IMR-90 (cell line): ENCODE data around the gene KIAA0232. TPM values are rescaled to one million over a fixed set of nuclear protein-coding genes. Genes with fewer than 3 reads are reported as not detected.

Experiments used
- ATAC-seq: fragments of 200-7000 bp; cut with Tn5 transposase; 2 replicates; pipeline ENCODE4 v1.9.1; 2020; ENCODE audit warnings: low read depth, mild to moderate bottlenecking, moderate library complexity
- BruUV-seq: library from RNA; stranded (reverse); fragments of 400-500 nt; replicated peaks from 2 replicates; lab custom pipeline; 2021; lab: Mats Ljungman, UMichigan
- CTCF ChIA-PET: fragments of 300-600 bp; formaldehyde crosslinking; extraction: SDS; loops from one replicate; lab custom pipeline; 2021; ENCODE audit warnings: antibody characterized with exemption; lab: Yijun Ruan, JAX
- POLR2A ChIA-PET: fragments of 300-600 bp; sonication (Branson Sonifier 250); formaldehyde crosslinking; loops from one replicate; lab custom pipeline; 2022; ENCODE audit warnings: antibody characterized with exemption; ENCODE audit not compliant: unreplicated experiment; lab: Charles Lee
- DNase-seq: peaks from one replicate; pipeline ENCODE4 v3.0.0; 2013
- H2AFZ ChIP-seq: replicated peaks from 2 replicates; pipeline ENCODE3; 2013; ENCODE audit warnings: low read length, mild to moderate bottlenecking; ENCODE audit not compliant: poor library complexity
- H2AK5ac ChIP-seq: 2 replicates; pipeline ENCODE4 v1.6.1; 2013; ENCODE audit warnings: low read depth, low read length, inconsistent platforms
- H2AK9ac ChIP-seq: replicated peaks from 2 replicates; pipeline ENCODE3; 2013; ENCODE audit warnings: mild to moderate bottlenecking, low read depth, low read length, moderate library complexity; ENCODE audit not compliant: poor library complexity
- H2BK120ac ChIP-seq: 2 replicates; pipeline ENCODE4 v1.6.1; 2013; ENCODE audit warnings: low read depth, low read length, inconsistent platforms
- H2BK15ac ChIP-seq: 3 replicates; pipeline ENCODE4 v1.6.1; 2013; ENCODE audit warnings: low read depth, low read length, inconsistent platforms
- H2BK20ac ChIP-seq: 2 replicates; pipeline ENCODE4 v1.6.1; 2013; ENCODE audit warnings: low read depth, mild to moderate bottlenecking, inconsistent platforms, low read length, moderate library complexity
- H2BK5ac ChIP-seq: 2 replicates; pipeline ENCODE4 v1.6.1; 2013; ENCODE audit warnings: mild to moderate bottlenecking, low read depth, low read length, inconsistent platforms; ENCODE audit not compliant: poor library complexity, severe bottlenecking
- H3K14ac ChIP-seq: replicated peaks from 2 replicates; pipeline ENCODE4 v1.6.1; 2013; ENCODE audit warnings: low read depth, low read length, inconsistent platforms
- H3K18ac ChIP-seq: 2 replicates; pipeline ENCODE4 v1.6.1; 2013; ENCODE audit warnings: low read depth, low read length, control low read depth
- H3K23ac ChIP-seq: 2 replicates; pipeline ENCODE4 v1.6.1; 2013; ENCODE audit warnings: low read depth, low read length, inconsistent platforms
- H3K27ac ChIP-seq: 2 replicates; pipeline ENCODE4 v1.5.1; 2013; ENCODE audit warnings: mild to moderate bottlenecking, control low read depth, low read length; ENCODE audit not compliant: insufficient read depth
- H3K27me3 ChIP-seq: 2 replicates; pipeline ENCODE4 v1.6.1; 2013; ENCODE audit warnings: low read length; ENCODE audit not compliant: control insufficient read depth, insufficient read depth
- H3K36me3 ChIP-seq: 2 replicates; pipeline ENCODE4 v1.6.1; 2013; ENCODE audit warnings: low read length, mixed read lengths; ENCODE audit not compliant: control insufficient read depth, insufficient read depth
- H3K4ac ChIP-seq: 2 replicates; pipeline ENCODE4 v1.6.1; 2013; ENCODE audit warnings: low read depth, low read length, inconsistent platforms
- H3K4me1 ChIP-seq: 2 replicates; pipeline ENCODE4 v1.6.1; 2013; ENCODE audit warnings: low read length, mixed read lengths; ENCODE audit not compliant: control insufficient read depth, insufficient read depth
- H3K4me2 ChIP-seq: 2 replicates; pipeline ENCODE4 v1.6.1; 2013; ENCODE audit warnings: low read depth, mild to moderate bottlenecking, control low read depth, low read length, moderate library complexity
- H3K4me3 ChIP-seq: 2 replicates; pipeline ENCODE4 v1.5.1; 2013; ENCODE audit warnings: low read depth, mild to moderate bottlenecking, control low read depth, low read length, moderate library complexity; ENCODE audit not compliant: insufficient read depth
- H3K56ac ChIP-seq: 2 replicates; pipeline ENCODE4 v1.6.1; 2013; ENCODE audit warnings: low read length, inconsistent platforms; ENCODE audit not compliant: insufficient read depth; ENCODE audit errors: extremely low read depth
- H3K79me1 ChIP-seq, 2 experiments: 2 replicates each; pipeline ENCODE4 v1.6.1; 2013; ENCODE audit warnings: low read length in 2 of 2, inconsistent platforms in 1 of 2, low read depth in 1 of 2
- H3K9ac ChIP-seq: 2 replicates; pipeline ENCODE4 v1.6.1; 2013; ENCODE audit warnings: low read depth, low read length, control low read depth
- H3K9me1 ChIP-seq: 2 replicates; pipeline ENCODE4 v1.6.1; 2013; ENCODE audit warnings: low read length, inconsistent platforms; ENCODE audit not compliant: insufficient read depth
- H3K9me3 ChIP-seq: 2 replicates; pipeline ENCODE4 v1.6.1; 2013; ENCODE audit warnings: low read length; ENCODE audit not compliant: control insufficient read depth, insufficient read depth
- H4K20me1 ChIP-seq: 2 replicates; pipeline ENCODE4 v1.6.1; 2013; ENCODE audit warnings: low read length, inconsistent platforms; ENCODE audit not compliant: insufficient read depth
- H4K5ac ChIP-seq: 2 replicates; pipeline ENCODE4 v1.6.1; 2013; ENCODE audit warnings: mild to moderate bottlenecking, low read depth, low read length, control low read depth
- H4K8ac ChIP-seq, 2 experiments: 2 replicates each; pipeline ENCODE4 v1.6.1; 2013; ENCODE audit warnings: low read depth in 2 of 2, low read length in 2 of 2, control low read depth in 1 of 2, inconsistent platforms in 1 of 2
- H4K91ac ChIP-seq: 2 replicates; pipeline ENCODE4 v1.6.1; 2013; ENCODE audit warnings: low read depth, low read length, inconsistent platforms; ENCODE audit not compliant: insufficient read depth
- BHLHE40 ChIP-seq: fragments of 150-350 bp; IDR thresholded peaks from 2 replicates; pipeline ENCODE4 v1.6.1; 2016; ENCODE audit warnings: mild to moderate bottlenecking, low read depth, low read length
- CEBPB ChIP-seq: IDR thresholded peaks from 2 replicates; pipeline ENCODE4 v1.6.1; 2012; ENCODE audit warnings: low read depth, low read length, improper control_type of control experiment
- CHD1 ChIP-seq: IDR thresholded peaks from 2 replicates; pipeline ENCODE4 v1.6.1; 2012; ENCODE audit warnings: low read depth, low read length, improper control_type of control experiment
- CTCF ChIP-seq: conservative IDR thresholded peaks from 2 replicates; pipeline ENCODE4 v1.5.1; 2012; ENCODE audit warnings: mild to moderate bottlenecking, low read depth, low read length, improper control_type of control experiment
- ELK1 ChIP-seq: fragments of 150-350 bp; IDR thresholded peaks from 2 replicates; pipeline ENCODE4 v1.6.1; 2016; ENCODE audit warnings: low read depth, mild to moderate bottlenecking, low read length, moderate library complexity, borderline replicate concordance
- FOS ChIP-seq: fragments of 150-350 bp; IDR thresholded peaks from 2 replicates; pipeline ENCODE4 v1.6.1; 2016; ENCODE audit warnings: low read depth, low read length
- MAFK ChIP-seq: IDR thresholded peaks from 2 replicates; pipeline ENCODE4 v1.6.1; 2012; ENCODE audit warnings: low read depth, low read length, improper control_type of control experiment
- MAZ ChIP-seq: IDR thresholded peaks from 2 replicates; pipeline ENCODE4 v1.6.1; 2012; ENCODE audit warnings: low read depth, mild to moderate bottlenecking, low read length, improper control_type of control experiment, moderate library complexity, borderline replicate concordance
- MXI1 ChIP-seq: IDR thresholded peaks from 2 replicates; pipeline ENCODE4 v1.6.1; 2012; ENCODE audit warnings: low read depth, mild to moderate bottlenecking, low read length, moderate library complexity, borderline replicate concordance
- NFE2L2 ChIP-seq: fragments of 150-350 bp; IDR thresholded peaks from 2 replicates; pipeline ENCODE4 v1.6.1; 2016; ENCODE audit warnings: low read depth, mild to moderate bottlenecking, low read length
- POLR2A ChIP-seq: IDR thresholded peaks from 2 replicates; pipeline ENCODE4 v1.6.1; 2012; ENCODE audit warnings: mild to moderate bottlenecking, low read depth, low read length
- RAD21 ChIP-seq: IDR thresholded peaks from 2 replicates; pipeline ENCODE4 v1.6.1; 2012; ENCODE audit warnings: low read length, improper control_type of control experiment
- RCOR1 ChIP-seq: IDR thresholded peaks from 2 replicates; pipeline ENCODE4 v1.6.1; 2012; ENCODE audit warnings: mild to moderate bottlenecking, low read length, improper control_type of control experiment; ENCODE audit not compliant: insufficient replicate concordance
- RFX5 ChIP-seq: IDR thresholded peaks from 2 replicates; pipeline ENCODE4 v1.8.0; 2012; ENCODE audit warnings: low read depth, mild to moderate bottlenecking, low read length, moderate library complexity
- SMC3 ChIP-seq: fragments of 150-350 bp; IDR thresholded peaks from 2 replicates; pipeline ENCODE4 v1.6.1; 2016; ENCODE audit warnings: low read depth, mild to moderate bottlenecking, antibody characterized with exemption, low read length, moderate library complexity
- USF2 ChIP-seq: fragments of 150-350 bp; IDR thresholded peaks from 2 replicates; pipeline ENCODE4 v1.6.1; 2017; ENCODE audit warnings: mild to moderate bottlenecking, antibody characterized with exemption, low read length, low read depth
- WGBS, 2 experiments: methylation state at CpG; one replicate each; pipeline versions ENCODE4 v1.1.5 to v1.1.7; 2013; ENCODE audit warnings: missing lambda C conversion rate in 2 of 2; ENCODE audit not compliant: insufficient read length in 1 of 2; ENCODE audit errors: extremely low coverage in 2 of 2; 5-methylcytosine and 5-hydroxymethylcytosine counted together
- dilution Hi-C: fragments of 300-500 bp; cut with HindIII; formaldehyde crosslinking; loops from one replicate; pipeline ENCODE4 v1.14.3; 2018; ENCODE audit warnings: low sequenced_read_pairs; ENCODE audit not compliant: unreplicated experiment
- in situ Hi-C: fragments of 300-500 bp; cut with MboI; formaldehyde crosslinking; loops from 3 replicates; pipeline ENCODE4 v1.14.3; 2019; ENCODE audit warnings: low sequenced_read_pairs, inconsistent platforms, mixed read lengths
- intact Hi-C: fragments of 100-400 bp; cut with micrococcal nuclease; formaldehyde crosslinking; loops from 2 replicates; pipeline ENCODE4 v1.10.0; 2022
- polyA plus RNA-seq, 3 experiments: library from polyadenylated mRNA; depleted of rRNA; stranded (reverse); fragments of >200 nt; gene quantifications; 2 replicates each; pipeline ENCODE4 v1.2.3, GENCODE V29; 2012; ENCODE audit warnings: low replicate concordance in 1 of 3
- total RNA-seq: library from RNA; depleted of rRNA; stranded (reverse); fragments of >200 nt; gene quantifications from 2 replicates; pipeline ENCODE4 v1.2.3, GENCODE V29; 2012

KIAA0232 gene
- total and polyA plus RNA-seq, 2 of the 4 experiments (the other 2 are of a cell fraction): 6.8 to 19.5 TPM

- no peak overlapping the region for H2BK5ac ChIP-seq
- H3K79me1 ChIP-seq: no peaks in the 10 kb centered on the region
- H3K14ac ChIP-seq: no peak overlapping the region
- no peaks in the 10 kb centered on the region for H3K9me3 ChIP-seq
- no peak for DNase-seq
- ChIA-PET POLR2A (no interaction called here), CTCF (no interaction called here)
- no peak overlapping the region for H3K23ac ChIP-seq
- dilution Hi-C loops (no loop called here), in situ Hi-C loops (no loop called here), intact Hi-C loops (no loop called here)
- no peak overlapping the region for H3K9ac ChIP-seq
- no peak for ATAC-seq
- TF ChIP-seq USF2: no peak
- no peak for TF ChIP-seq MAFK
- no peak for TF ChIP-seq CEBPB
- TF ChIP-seq RFX5: no peak
- no peak for TF ChIP-seq ELK1
- TF ChIP-seq MXI1: no peak
- TF ChIP-seq RAD21: no peak
- TF ChIP-seq POLR2A: no peak
- TF ChIP-seq RCOR1: no peak
- no peak for TF ChIP-seq NFE2L2
- no peak for TF ChIP-seq FOS
- TF ChIP-seq BHLHE40: no peak
- no peak for TF ChIP-seq CTCF
- no peak for TF ChIP-seq CHD1
- TF ChIP-seq MAZ: no peak
- no peak for TF ChIP-seq SMC3
- no peaks in the 10 kb centered on the region; the same call in 1 of the 2 replicates for H3K9me1 ChIP-seq
- no peak overlapping the region for H2BK15ac ChIP-seq
- no peak overlapping the region for H4K91ac ChIP-seq
- no peak overlapping the region for H3K18ac ChIP-seq
- H3K4me3 ChIP-seq: no peak overlapping the region
- no peak overlapping the region for H4K8ac ChIP-seq
- H3K27ac ChIP-seq: no peak overlapping the region
- H3K4me1 ChIP-seq: peaks cover 8% of the 10 kb centered on the region
- no peak overlapping the region for H2BK120ac ChIP-seq
- no peak overlapping the region for H2BK20ac ChIP-seq
- H3K27me3 ChIP-seq: peaks cover 5% of the 10 kb centered on the region
- H2AFZ ChIP-seq: no peak overlapping the region
- H2AK5ac ChIP-seq: no peak overlapping the region
- no peak overlapping the region for H3K4me2 ChIP-seq
- H2AK9ac ChIP-seq: no peak overlapping the region
- WGBS, 2 experiments: 60% methylated on average over 16 of the region's 20 CpGs; no CpG with 5 or more reads in 1 of the 2 experiments
- no TSS peak for BruUV-seq
- no peaks in the 10 kb centered on the region for H4K20me1 ChIP-seq
- no peak overlapping the region for H3K56ac ChIP-seq
- no peaks in the 10 kb centered on the region for H3K36me3 ChIP-seq
- no peak overlapping the region for H4K5ac ChIP-seq
- no peak overlapping the region for H3K4ac ChIP-seq
Measured at GRCh38 chr4:6746721-6747293, 35.7 kb upstream of the KIAA0232 start.
